Eye (tissue), 1 donor: ENCODE data around the gene RNF213.
"Not testable (repeated sequence)": the region's sequence is repeated elsewhere in the genome, so short reads cannot be mapped to it uniquely, and the experiment has no call there.

Experiments used
- DNase-seq: peaks from one replicate; pipeline ENCODE4 v3.0.0-alpha.2; 2015

The RNF213 gene

DNA sequence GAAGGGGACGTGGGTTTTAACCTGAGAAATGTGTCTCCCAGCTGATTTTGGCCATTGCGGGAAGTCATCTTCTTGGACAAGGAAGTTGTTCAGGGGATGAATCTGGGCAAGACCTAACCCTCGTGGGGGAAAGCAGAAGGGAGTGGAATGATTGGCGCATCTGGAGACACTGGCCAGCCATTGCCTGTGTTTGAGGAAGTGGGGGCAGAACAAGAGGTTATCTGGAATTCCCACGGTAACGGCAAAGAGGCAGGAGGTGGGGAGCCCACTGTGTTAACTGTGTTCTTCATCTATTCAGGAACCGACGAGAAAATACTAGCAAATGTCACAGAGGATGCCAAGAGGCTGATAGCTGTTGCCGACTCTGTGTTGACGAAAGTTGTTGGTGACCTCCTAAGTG lies 66.9 kb downstream of the RNF213 start:
- DNase-seq = no peak

DNA sequence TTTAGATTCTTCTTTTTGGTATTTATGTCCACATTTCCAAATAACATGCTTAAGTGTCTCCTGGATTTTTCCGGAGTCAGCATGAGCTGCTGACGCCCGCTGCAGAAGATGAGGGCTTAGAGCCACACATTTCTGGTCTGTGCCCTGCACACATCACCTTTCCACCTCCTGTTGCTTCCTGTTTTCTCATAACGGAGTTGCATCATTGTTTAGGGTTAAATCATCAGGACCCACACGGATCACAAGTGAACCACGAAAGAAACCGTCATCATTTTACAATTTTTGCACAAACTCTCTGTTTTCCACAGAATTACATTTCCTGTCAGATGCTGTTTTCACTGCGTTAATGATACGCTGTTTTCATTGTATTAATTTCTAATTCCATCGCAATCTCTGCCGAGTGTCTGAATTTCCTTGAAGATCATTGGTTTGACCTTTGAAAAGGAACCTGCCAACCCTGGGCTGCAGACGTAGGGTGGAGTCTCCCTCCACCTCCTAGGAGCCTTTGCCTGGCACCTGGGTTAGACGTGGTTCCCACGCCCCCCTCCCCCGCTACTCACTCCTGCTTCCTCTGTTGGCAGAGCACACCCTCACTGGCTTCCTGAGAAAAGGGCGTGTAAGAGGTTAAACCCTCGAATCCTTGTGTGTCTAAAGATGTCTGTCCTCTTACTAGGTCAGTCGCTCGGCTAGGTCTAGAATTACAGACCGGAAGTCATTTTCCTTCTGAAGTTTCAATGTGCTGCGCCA lies 68.2 kb downstream of the RNF213 start:
- no peak for DNase-seq

- not testable (repeated sequence) for DNase-seq
Observed at GRCh38 chr17:80329421-80329820, 68.8 kb downstream of the RNF213 start.

GRCh38 chr17:80330276-80330675 lies 69.6 kb downstream of the RNF213 start:
- DNase-seq = no peak

DNA sequence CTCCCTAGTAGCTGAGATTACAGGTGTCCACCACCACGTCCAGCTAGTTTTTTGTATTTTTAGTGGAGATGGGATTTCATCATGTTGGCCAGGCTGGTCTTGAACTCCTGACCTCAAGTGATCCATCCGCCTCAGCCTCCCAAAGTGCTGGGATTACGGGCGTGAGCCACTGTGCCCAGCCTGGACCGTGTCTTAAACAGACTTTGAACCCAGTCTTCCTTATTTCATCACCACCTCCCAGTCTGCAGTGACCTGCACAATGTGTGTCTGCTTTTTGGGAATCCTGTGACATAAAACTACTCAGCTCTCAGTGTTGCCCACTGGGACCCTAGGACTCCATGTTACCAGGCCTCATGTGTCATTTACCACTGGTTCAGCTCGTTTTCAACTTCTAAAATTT lies 70.3 kb downstream of the RNF213 start:
- not testable (repeated sequence) for DNase-seq

DNA sequence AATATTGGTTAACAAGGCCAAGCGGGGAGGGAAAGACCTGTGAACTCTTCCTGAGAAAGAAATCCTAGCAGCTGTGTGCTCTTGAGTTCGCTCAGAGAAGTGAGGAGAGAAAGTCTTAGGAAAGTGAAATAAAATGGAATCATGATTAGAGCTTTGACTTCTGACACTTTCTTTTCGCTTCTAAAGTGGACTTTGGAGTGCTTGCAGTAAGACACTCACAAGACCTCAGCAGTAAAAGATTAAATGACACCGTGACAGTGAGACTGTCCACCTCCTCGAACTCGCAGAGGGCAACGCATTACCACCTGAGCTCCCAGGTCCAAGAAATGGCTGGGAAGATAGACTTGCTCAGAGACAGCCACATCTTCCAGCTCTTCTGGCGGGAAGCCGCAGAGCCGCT lies 71.2 kb downstream of the RNF213 start:
- no peak for DNase-seq

DNA sequence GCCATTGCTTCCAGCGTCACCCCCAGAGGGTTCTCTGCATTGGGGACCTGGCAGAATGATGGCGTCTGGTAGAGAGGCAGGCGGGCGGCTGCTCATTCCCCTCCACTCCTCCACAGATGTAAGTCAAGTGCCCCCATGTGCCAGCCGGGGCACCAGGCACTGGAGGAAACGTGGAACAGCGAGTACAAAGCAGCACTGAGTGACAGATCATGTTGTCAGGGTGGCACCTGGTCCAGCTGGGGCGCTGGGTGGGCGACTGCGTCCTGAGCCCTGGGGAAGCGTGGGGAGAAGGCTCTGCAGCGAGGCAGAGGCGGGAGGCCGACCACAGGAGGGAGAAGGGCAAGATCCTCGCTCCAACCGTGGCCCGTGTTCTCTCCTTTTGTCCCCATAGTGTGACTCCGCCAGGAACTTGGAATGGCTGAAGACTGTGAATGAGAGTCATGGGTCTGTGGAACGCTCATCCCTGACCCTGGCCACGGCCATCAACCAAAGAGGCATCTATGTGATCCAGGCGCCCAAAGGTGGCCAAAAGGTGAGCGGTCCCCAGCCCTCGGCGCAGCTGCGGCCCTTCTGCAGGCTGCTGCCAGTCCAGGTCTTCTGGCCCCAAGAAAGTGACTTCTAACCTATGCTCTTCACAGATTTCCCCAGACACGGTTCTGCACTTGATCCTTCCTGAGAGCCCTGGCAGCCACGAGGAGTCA lies 76.7 kb downstream of the RNF213 start:
- DNase-seq = no peak

- DNase-seq = no peak
Observed at GRCh38 chr17:80339118-80339517, 78.5 kb downstream of the RNF213 start.

GRCh38 chr17:80339731-80340456 lies 79.2 kb downstream of the RNF213 start:
- no peak for DNase-seq

GRCh38 chr17:80345321-80345720 lies 84.7 kb downstream of the RNF213 start:
- no peak for DNase-seq

DNA sequence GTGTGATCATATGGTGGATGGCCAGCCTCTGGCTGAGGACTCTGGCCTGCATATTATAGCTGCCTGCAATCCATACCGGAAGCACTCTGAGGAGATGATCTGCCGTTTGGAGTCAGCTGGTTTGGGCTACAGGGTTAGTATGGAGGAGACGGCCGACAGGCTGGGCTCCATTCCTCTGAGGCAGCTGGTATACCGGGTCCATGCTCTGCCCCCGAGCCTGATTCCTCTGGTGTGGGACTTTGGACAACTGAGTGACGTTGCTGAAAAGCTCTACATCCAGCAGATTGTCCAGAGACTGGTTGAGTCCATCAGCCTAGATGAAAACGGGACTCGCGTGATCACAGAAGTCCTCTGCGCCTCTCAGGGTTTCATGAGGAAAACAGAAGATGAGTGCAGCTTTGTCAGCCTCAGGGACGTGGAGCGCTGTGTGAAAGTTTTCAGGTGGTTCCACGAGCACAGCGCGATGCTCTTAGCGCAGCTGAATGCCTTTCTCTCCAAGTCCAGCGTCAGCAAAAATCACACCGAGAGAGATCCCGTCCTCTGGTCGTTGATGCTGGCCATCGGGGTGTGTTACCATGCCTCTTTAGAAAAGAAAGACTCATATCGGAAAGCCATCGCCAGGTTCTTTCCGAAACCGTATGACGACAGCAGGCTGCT lies 85.3 kb downstream of the RNF213 start:
- no peak for DNase-seq

DNA sequence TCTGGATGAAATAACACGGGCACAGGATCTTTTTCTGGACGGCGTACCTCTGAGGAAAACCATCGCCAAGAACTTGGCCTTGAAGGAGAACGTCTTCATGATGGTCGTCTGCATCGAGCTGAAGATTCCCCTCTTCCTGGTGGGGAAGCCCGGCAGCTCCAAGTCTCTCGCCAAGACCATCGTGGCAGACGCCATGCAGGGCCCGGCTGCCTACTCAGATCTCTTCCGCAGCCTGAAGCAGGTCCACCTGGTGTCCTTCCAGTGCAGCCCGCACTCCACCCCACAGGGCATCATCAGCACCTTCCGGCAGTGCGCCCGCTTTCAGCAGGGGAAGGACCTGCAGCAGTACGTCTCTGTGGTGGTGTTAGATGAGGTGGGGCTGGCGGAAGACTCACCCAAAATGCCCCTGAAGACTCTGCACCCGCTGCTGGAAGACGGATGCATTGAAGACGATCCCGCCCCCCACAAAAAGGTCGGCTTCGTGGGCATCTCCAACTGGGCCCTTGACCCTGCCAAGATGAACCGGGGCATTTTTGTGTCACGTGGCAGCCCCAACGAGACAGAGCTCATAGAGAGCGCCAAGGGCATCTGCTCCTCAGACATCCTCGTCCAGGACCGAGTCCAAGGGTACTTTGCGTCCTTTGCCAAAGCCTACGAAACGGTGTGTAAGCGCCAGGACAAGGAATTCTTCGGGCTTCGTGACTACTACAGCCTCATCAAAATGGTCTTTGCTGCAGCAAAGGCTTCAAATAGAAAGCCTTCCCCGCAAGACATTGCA lies 86.0 kb downstream of the RNF213 start:
- DNase-seq = no peak

GRCh38 chr17:80347536-80347935 lies 86.9 kb downstream of the RNF213 start:
- no peak for DNase-seq

DNA sequence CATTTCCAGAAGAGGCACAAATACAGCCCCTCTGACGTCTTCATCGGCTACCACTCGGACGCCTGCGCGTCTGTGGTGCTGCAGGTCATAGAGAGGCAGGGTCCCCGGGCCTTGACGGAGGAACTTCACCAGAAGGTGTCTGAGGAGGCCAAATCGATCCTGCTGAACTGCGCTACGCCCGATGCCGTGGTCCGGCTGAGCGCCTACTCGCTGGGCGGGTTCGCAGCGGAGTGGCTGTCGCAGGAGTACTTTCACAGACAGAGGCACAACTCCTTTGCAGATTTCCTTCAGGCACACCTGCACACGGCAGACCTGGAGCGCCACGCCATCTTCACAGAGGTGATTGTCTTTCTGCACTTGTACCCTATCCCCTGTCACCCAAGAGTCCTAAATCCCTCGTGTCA lies 87.3 kb downstream of the RNF213 start:
- no peak for DNase-seq

- DNase-seq = no peak
Observed at GRCh38 chr17:80348551-80349150, 88.0 kb downstream of the RNF213 start.

DNA sequence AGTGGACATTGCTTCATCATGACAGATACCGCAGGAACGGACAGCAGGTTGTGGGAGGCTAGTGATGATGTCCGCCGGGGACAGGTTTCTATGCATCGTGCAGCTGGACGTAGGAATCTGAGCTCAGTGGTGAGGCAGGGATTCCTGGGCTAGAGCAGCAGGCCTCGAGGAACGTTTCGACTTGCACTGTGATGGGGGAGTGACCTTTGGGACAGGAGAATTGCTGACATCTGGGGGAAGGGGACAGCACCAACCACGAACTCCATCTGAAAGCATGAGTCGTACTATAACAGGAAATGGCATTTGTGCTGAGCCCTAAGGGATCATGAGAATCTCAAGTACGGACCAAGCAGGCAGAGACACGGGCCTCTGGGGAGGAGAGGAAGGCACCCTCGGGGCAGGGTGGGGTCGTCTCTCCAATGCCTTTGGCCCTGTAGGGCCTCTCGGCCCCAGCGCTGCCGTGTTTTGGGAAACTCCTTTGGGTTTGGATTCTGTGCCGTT lies 88.5 kb downstream of the RNF213 start:
- DNase-seq = no peak

DNA sequence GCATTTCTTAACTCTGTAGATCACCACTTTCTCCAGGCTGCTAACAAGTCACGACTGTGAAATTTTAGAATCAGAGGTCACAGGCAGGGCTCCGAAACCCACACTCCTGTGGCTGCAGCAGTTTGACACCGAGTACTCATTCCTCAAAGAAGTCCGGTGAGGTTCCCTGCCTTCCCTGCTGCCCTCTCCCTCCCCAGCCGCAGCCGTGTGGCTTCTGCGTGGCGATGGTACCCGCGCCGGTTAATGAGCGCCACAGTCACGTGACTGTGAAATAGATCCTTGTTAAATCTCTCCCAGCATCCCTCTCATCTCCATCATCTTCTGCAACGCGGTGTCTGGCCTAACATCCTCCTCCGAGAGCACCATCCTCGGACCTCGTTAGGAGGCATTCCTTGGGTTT lies 89.1 kb downstream of the RNF213 start:
- DNase-seq = no peak

DNA sequence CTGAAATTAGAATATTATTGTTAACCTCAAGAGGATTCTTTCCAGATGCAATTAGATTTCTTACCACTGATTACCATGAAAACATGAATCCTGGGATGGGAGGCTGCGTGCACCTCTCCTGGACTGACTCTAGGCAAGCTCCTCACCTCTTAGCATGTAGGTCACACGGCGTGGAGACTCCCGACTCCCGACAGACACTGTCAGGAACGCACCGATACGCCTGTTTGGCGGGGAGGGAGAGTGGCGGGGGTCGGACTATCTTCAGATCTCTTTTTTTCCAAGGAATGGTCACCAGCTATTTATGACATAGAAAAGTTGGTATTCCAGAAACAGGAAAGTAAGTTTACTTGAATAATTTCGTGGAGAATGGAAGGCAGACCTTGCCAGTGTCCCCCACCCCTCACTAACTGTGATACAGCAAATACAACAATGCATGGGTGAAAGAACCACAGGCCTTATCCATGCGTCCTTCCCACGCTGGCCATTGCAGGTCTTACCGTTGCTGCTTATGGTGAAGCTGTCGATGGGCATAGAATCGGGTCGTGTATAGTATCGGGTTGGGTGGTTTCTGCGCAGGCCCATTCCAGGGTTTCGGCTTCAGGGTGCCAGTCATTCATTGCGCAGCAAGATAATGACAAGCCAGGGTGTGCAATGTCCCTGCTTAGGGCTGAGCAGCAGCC lies 91.7 kb downstream of the RNF213 start:
- no peak for DNase-seq

DNA sequence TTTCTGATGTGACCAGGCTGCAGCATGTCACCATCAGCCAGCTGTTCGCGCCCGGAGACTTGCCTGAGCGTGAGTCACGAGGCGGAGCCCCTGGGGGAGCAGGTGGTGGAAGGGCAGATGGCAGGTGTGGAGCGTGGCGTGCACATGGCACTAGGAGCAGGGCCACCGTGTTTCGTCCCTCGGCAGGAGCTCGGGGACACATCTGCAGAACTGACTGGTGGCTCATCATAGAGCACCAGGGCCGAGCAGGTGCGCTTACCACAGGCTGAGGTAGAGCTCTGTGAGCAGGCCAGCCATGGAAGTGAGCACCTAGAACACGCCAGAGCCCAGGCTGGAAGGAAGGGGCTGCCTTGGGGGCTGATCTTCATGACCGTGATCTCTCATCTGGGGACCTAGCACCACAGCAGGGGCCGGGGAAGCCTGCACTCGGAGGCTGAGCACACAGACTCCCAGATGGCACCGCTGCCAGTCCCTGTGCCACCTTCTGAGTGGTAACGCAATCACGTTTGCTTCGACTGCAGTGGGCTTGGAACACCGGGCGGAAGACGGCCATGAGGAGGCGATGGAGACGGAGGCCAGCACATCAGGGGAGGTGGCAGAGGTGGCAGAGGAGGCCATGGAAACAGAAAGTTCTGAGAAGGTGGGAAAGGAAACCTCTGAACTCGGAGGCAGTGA lies 92.5 kb downstream of the RNF213 start:
- peak; percentile 13 for DNase-seq

GRCh38 chr17:80353718-80354275 lies 93.1 kb downstream of the RNF213 start:
- DNase-seq = no peak
